Right renal pelvis (tissue), 4 donors: ENCODE results near the gene PARP1. TPM values are rescaled to one million over a fixed set of nuclear protein-coding genes. Genes with fewer than 3 reads are reported as not detected.

ENCODE experiments used
- DNase-seq, 4 donors: peaks; one replicate each; pipeline ENCODE4 v3.0.0-alpha.2; 2013; ENCODE audit warnings: low read depth in 4 of 4, low spot score in 3 of 4, missing footprints in 1 of 4
- polyA plus RNA-seq, 4 donors: library from polyadenylated mRNA; unstranded; fragments of 120-200 nt; gene quantifications; one replicate each; pipeline ENCODE4 v1.2.1, GENCODE V29; 2013; ENCODE audit not compliant: insufficient read length in 4 of 4

PARP1 gene
- polyA plus RNA-seq, 4 donors = 121 to 133 (median 124) TPM

GRCh38 chr1:226408285-226409184, 642 bp upstream of the PARP1 start:
- DNase-seq = no peak

- no peak for DNase-seq
Measured at GRCh38 chr1:226407199-226407496, 745 bp downstream of the PARP1 start.

- no peak for DNase-seq
Measured at GRCh38 chr1:226406401-226406881, 1.5 kb downstream of the PARP1 start.

GRCh38 chr1:226405411-226405988, 2.4 kb downstream of the PARP1 start:
- DNase-seq = no peak

- no peak for DNase-seq
Measured at GRCh38 chr1:226404904-226405222, 3.0 kb downstream of the PARP1 start.

- DNase-seq = no peak
Measured at GRCh38 chr1:226404063-226404903, 3.6 kb downstream of the PARP1 start.

GRCh38 chr1:226403201-226404034, 4.5 kb downstream of the PARP1 start:
- no peak for DNase-seq

- no peak for DNase-seq
Measured at GRCh38 chr1:226402739-226403165, 5.1 kb downstream of the PARP1 start.

GRCh38 chr1:226401355-226402303, 6.3 kb downstream of the PARP1 start:
- no peak for DNase-seq

GRCh38 chr1:226400519-226401354, 7.2 kb downstream of the PARP1 start:
- DNase-seq = no peak

GRCh38 chr1:226397955-226398636, 9.8 kb downstream of the PARP1 start:
- DNase-seq = no peak

- DNase-seq = no peak
Measured at GRCh38 chr1:226397011-226397926, 10.6 kb downstream of the PARP1 start.

GRCh38 chr1:226395753-226396152, 12.1 kb downstream of the PARP1 start:
- no peak for DNase-seq

- DNase-seq = no peak
Measured at GRCh38 chr1:226394462-226394861, 13.4 kb downstream of the PARP1 start.

- no peak for DNase-seq
Measured at GRCh38 chr1:226390681-226391080, 17.2 kb downstream of the PARP1 start.

- DNase-seq = no peak
Measured at GRCh38 chr1:226388131-226388530, 19.8 kb downstream of the PARP1 start.

- no peak for DNase-seq
Measured at GRCh38 chr1:226384717-226385116, 23.2 kb downstream of the PARP1 start.
